ENCODE measurements around the gene OSBPL2.

- TF ChIP-seq CTCF (conservative IDR thresholded peaks at IDR 0.05; ENCODE audit: low read length) (no peak), EZH2phosphoT487 (IDR thresholded peaks at IDR 0.05; ENCODE audit: borderline replicate concordance, low read depth, low read length) (no peak)
Observed at GRCh38 chr20:62316331-62317166, 78.2 kb downstream of the OSBPL2 start.

All from OCI-LY7 (cell line).